ENCODE results near the gene CEP295NL. TPM values are rescaled to one million over a fixed set of nuclear protein-coding genes. Genes with fewer than 3 reads are reported as not detected.

The CEP295NL gene
- total RNA-seq, 1 experiment from 2014 or later: 1.9 TPM

GRCh38 chr17:78946631-78947030 lies 43.6 kb upstream of the CEP295NL start:
- H3K4me3 ChIP-seq (replicated peaks in 1 of 2; ENCODE audit: low read depth in 1 of 2, low read length in 2 of 2): no peak overlapping the region
- BruUV-seq (replicated peaks): no TSS peak
- no peaks in the 10 kb centered on the region for H3K9me3 ChIP-seq (ENCODE audit: control insufficient read depth in 1 of 2, insufficient read depth in 1 of 2, low read depth in 1 of 2, low read length in 2 of 2)
- intact Hi-C loops (cut with micrococcal nuclease): no loop called here
- no peaks in the 10 kb centered on the region for H3K79me2 ChIP-seq (ENCODE audit: insufficient read depth, low read length)
- 0 out of 2 replicates have a peak, but pooled peaks cover 4% of the 10 kb centered on the region for H3K9me2 ChIP-seq (ENCODE audit: insufficient read depth)
- no peak overlapping the region for H3K9ac ChIP-seq (ENCODE audit: low read length)
- H3K27me3 ChIP-seq (ENCODE audit: insufficient read depth, low read length): no peaks in the 10 kb centered on the region
- ChIA-PET RAD21 (ENCODE audit: low non-redundant PET in 1 of 2, low total read pairs in 2 of 2, uncharacterized antibody in 2 of 2, unreplicated experiment in 2 of 2) (no interaction called here), CTCF (no interaction called here), POLR2A (no interaction called here)
- no peak overlapping the region for H3K4me2 ChIP-seq (ENCODE audit: low read length)
- ATAC-seq (no peak), DNase-seq (ENCODE audit: low read depth, low spot score) (no peak)
- H4K20me1 ChIP-seq (ENCODE audit: insufficient read depth): no peaks in the 10 kb centered on the region
- TF ChIP-seq REST (IDR thresholded peaks at IDR 0.05; ENCODE audit: low read depth) (no peak), ZNF274 (IDR thresholded peaks at IDR 0.05; ENCODE audit: low read depth, low read length) (no peak), EGR1 (IDR thresholded peaks at IDR 0.05; ENCODE audit: low read depth) (no peak), SIN3A (IDR thresholded peaks at IDR 0.05; ENCODE audit: low read depth) (no peak)
- H2AFZ ChIP-seq (ENCODE audit: low read depth, low read length, poor library complexity, severe bottlenecking): no peak overlapping the region
- no peak overlapping the region for H3K27ac ChIP-seq (ENCODE audit: low read depth, low read length)
- peaks cover 15 to 27% of the 10 kb centered on the region in 2 experiments for H3K4me1 ChIP-seq (ENCODE audit: control insufficient read depth in 1 of 2, insufficient read depth in 2 of 2, low read length in 2 of 2)
- H3K36me3 ChIP-seq (ENCODE audit: control insufficient read depth in 1 of 2, insufficient read depth in 2 of 2, low read length in 2 of 2): no peaks in the 10 kb centered on the region

GRCh38 chr17:78946131-78946530 lies 43.1 kb upstream of the CEP295NL start:
- H3K9me3 ChIP-seq (ENCODE audit: control insufficient read depth in 1 of 2, insufficient read depth in 1 of 2, low read depth in 1 of 2, low read length in 2 of 2): no peaks in the 10 kb centered on the region
- no peak overlapping the region for H3K27ac ChIP-seq (ENCODE audit: low read depth, low read length)
- H3K4me3 ChIP-seq (replicated peaks in 1 of 2; ENCODE audit: low read depth in 1 of 2, low read length in 2 of 2): no peak overlapping the region
- ChIA-PET POLR2A (no interaction called here), RAD21 (ENCODE audit: low non-redundant PET in 1 of 2, low total read pairs in 2 of 2, uncharacterized antibody in 2 of 2, unreplicated experiment in 2 of 2) (no interaction called here), CTCF (no interaction called here)
- intact Hi-C loops (cut with micrococcal nuclease): no loop called here
- no peak overlapping the region for H2AFZ ChIP-seq (ENCODE audit: low read depth, low read length, poor library complexity, severe bottlenecking)
- no peaks in the 10 kb centered on the region for H3K36me3 ChIP-seq (ENCODE audit: control insufficient read depth in 1 of 2, insufficient read depth in 2 of 2, low read length in 2 of 2)
- ATAC-seq (no peak), DNase-seq (ENCODE audit: low read depth, low spot score) (no peak)
- H3K9ac ChIP-seq (ENCODE audit: low read length): no peak overlapping the region
- H3K27me3 ChIP-seq (ENCODE audit: insufficient read depth, low read length): no peaks in the 10 kb centered on the region
- H3K4me2 ChIP-seq (ENCODE audit: low read length): no peak overlapping the region
- no peaks in the 10 kb centered on the region for H4K20me1 ChIP-seq (ENCODE audit: insufficient read depth)
- peaks cover 15 to 27% of the 10 kb centered on the region in 2 experiments for H3K4me1 ChIP-seq (ENCODE audit: control insufficient read depth in 1 of 2, insufficient read depth in 2 of 2, low read length in 2 of 2)
- H3K79me2 ChIP-seq (ENCODE audit: insufficient read depth, low read length): no peaks in the 10 kb centered on the region
- BruUV-seq (replicated peaks): no TSS peak
- H3K9me2 ChIP-seq (ENCODE audit: insufficient read depth): 0 out of 2 replicates have a peak, but pooled peaks cover 4% of the 10 kb centered on the region
- TF ChIP-seq ZBTB33 (IDR thresholded peaks at IDR 0.05; ENCODE audit: extremely low read depth, insufficient replicate concordance, low read length): no peak
- no peak for TF ChIP-seq REST (IDR thresholded peaks at IDR 0.05; ENCODE audit: low read depth)
- TF ChIP-seq CBX3 (IDR thresholded peaks at IDR 0.05; ENCODE audit: low read depth): no peak
- no peak for TF ChIP-seq ATF3 (IDR thresholded peaks at IDR 0.05)
- no peak for TF ChIP-seq RAD21 (IDR thresholded peaks at IDR 0.05; ENCODE audit: low read depth)
- TF ChIP-seq EZH2 (IDR thresholded peaks at IDR 0.05): no peak
- TF ChIP-seq ELF1 (IDR thresholded peaks at IDR 0.05; ENCODE audit: borderline replicate concordance, low read depth): no peak

Data from HCT116 (cell line).